WTC11 (cell line): ENCODE data around the gene SLC29A4.
"Not testable (repeated sequence)": the region's sequence is repeated elsewhere in the genome, so short reads cannot be mapped to it uniquely, and the experiment has no call there.

Source experiments
- FOXK1 ChIP-seq: sonication (generic); formaldehyde crosslinking; IDR thresholded peaks from 2 replicates; pipeline ENCODE4 v1.8.0; 2022; ENCODE audit warnings: mild to moderate bottlenecking, moderate library complexity, missing genetic modification reagents
- RORB ChIP-seq: fragments of 250-450 bp; sonication (Bioruptor Pico); IDR thresholded peaks from 2 replicates; pipeline ENCODE4 v1.9.0; 2021; ENCODE audit warnings: mild to moderate bottlenecking
- TP53 ChIP-seq: sonication (generic); formaldehyde crosslinking; IDR thresholded peaks from 2 replicates; pipeline ENCODE4 v1.8.1; 2023; ENCODE audit warnings: mild to moderate bottlenecking, missing genetic modification reagents
- TF ChIP-seq, protein P1 (sequence below): sonication (generic); formaldehyde crosslinking; IDR thresholded peaks from 2 replicates; pipeline ENCODE4 v1.8.0; 2023; ENCODE audit warnings: mild to moderate bottlenecking, missing genetic modification reagents

DNA sequence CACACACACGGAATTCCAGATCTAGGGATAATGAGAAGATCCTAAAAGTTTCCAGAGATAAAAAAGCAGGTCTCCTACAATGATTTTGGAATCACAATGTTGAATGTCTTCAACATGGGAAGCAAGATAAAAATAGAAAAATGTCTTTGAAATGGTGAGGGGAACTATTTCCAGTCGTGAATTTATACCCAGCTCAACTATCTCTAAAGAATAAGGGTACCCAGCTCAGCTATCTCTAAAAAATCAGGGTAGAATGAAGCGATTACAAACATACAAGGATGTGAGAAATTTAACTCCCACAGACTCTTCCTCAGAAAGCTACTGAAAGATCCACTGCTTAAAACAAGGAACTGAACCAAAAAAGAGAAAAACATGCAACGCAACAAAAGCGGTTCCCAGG is 35.9 kb downstream of the SLC29A4 start:
- TF ChIP-seq FOXK1 (CRISPR knock-in tag); RORB; TP53 (CRISPR knock-in tag): not testable (repeated sequence)
- TF ChIP-seq, protein P1, sequence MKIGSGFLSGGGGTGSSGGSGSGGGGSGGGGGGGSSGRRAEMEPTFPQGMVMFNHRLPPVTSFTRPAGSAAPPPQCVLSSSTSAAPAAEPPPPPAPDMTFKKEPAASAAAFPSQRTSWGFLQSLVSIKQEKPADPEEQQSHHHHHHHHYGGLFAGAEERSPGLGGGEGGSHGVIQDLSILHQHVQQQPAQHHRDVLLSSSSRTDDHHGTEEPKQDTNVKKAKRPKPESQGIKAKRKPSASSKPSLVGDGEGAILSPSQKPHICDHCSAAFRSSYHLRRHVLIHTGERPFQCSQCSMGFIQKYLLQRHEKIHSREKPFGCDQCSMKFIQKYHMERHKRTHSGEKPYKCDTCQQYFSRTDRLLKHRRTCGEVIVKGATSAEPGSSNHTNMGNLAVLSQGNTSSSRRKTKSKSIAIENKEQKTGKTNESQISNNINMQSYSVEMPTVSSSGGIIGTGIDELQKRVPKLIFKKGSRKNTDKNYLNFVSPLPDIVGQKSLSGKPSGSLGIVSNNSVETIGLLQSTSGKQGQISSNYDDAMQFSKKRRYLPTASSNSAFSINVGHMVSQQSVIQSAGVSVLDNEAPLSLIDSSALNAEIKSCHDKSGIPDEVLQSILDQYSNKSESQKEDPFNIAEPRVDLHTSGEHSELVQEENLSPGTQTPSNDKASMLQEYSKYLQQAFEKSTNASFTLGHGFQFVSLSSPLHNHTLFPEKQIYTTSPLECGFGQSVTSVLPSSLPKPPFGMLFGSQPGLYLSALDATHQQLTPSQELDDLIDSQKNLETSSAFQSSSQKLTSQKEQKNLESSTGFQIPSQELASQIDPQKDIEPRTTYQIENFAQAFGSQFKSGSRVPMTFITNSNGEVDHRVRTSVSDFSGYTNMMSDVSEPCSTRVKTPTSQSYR: not testable (repeated sequence)
